ENCODE results near the gene LOXL1. TPM values are rescaled to one million over a fixed set of nuclear protein-coding genes. Genes with fewer than 3 reads are reported as not detected.

The LOXL1 gene
- total and polyA plus RNA-seq, 2 of the 13 experiments (the other 11 are each of a cell fraction or from before 2014, with no cell fraction given) = 0.51 to 1.3 TPM

- TF ChIP-seq AFF4 (CRISPR knock-in tag; IDR thresholded peaks at IDR 0.05) = no peak
- peak; percentile 19; the same call in 1 of the 2 replicates for TF ChIP-seq RXRB (CRISPR knock-in tag; IDR thresholded peaks at IDR 0.05; ENCODE audit: borderline replicate concordance)
- TF ChIP-seq ZNF367 (CRISPR knock-in tag; IDR thresholded peaks at IDR 0.05; ENCODE audit: borderline replicate concordance) = no peak
- TF ChIP-seq ZNF441 (CRISPR knock-in tag; IDR thresholded peaks at IDR 0.05; ENCODE audit: borderline replicate concordance) = no peak
- 0 out of 2 replicates have a peak, but pooled peaks have one; percentile 42 for TF ChIP-seq MEIS2 (CRISPR knock-in tag; IDR thresholded peaks at IDR 0.05)
- no peak for TF ChIP-seq IKZF4 (CRISPR knock-in tag; IDR thresholded peaks at IDR 0.05; ENCODE audit: borderline replicate concordance, low read depth, not compliant biosample characterization)
- no peak for TF ChIP-seq ZNF607 (CRISPR knock-in tag; IDR thresholded peaks at IDR 0.05; ENCODE audit: borderline replicate concordance)
- peak; percentile 66; the same call in 1 of the 2 replicates for TF ChIP-seq KMT2B (CRISPR knock-in tag; IDR thresholded peaks at IDR 0.05)
- TF ChIP-seq IRF2 (CRISPR knock-in tag; IDR thresholded peaks at IDR 0.05) = peak; percentile 55; the same call in 1 of the 2 replicates
- TF ChIP-seq TGIF2 (CRISPR knock-in tag; IDR thresholded peaks at IDR 0.05) = peak; percentile 97
- TF ChIP-seq SRSF9 (IDR thresholded peaks at IDR 0.05; ENCODE audit: borderline replicate concordance, insufficient read depth, low read depth, low read length, poor library complexity, severe bottlenecking) = no peak
- TF ChIP-seq NFYC (CRISPR knock-in tag; IDR thresholded peaks at IDR 0.05) = no peak
- TF ChIP-seq ZNF646 (CRISPR knock-in tag; IDR thresholded peaks at IDR 0.05) = no peak
- TF ChIP-seq SOX6 (IDR thresholded peaks at IDR 0.05) = no peak
- no peak for TF ChIP-seq SOX6 (CRISPR knock-in tag; IDR thresholded peaks at IDR 0.05)
- no peak for TF ChIP-seq POLR2AphosphoS5 (IDR thresholded peaks at IDR 0.05; ENCODE audit: low read depth, low read length)
- no peak for TF ChIP-seq ZNF766 (CRISPR knock-in tag; IDR thresholded peaks at IDR 0.05; ENCODE audit: borderline replicate concordance)
- TF ChIP-seq GPBP1L1 (CRISPR knock-in tag; IDR thresholded peaks at IDR 0.05) = no peak
Measured at GRCh38 chr15:73991726-73992593, 65.7 kb downstream of the LOXL1 start, which contains the start of gene STOML1 (continued).
